ENCODE measurements around the gene ZNF570.
A peak's percentile ranks its signal among the peaks of the same experiment; 100 is the strongest.

Gene ZNF570

DNA sequence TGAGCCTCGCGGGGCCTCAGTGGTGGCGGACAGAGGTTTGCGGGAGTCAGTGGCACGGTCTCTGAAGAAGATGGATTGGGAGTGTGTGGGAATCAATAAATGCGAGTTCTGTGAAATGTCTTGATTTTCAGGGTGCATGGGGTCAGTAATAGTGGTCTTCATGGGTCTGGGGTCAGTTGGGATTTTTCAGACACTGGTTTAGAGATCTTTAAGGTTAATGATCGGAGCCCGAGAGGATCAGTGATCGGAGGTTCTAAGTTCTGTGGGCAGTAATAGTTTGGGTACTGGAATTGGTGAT lies 38.0 kb downstream of the ZNF570 start (continued):
- 0 out of 2 replicates have a peak, but pooled peaks have one; percentile 6 for TF ChIP-seq ZNF416 (tag by site-specific recombination; IDR thresholded peaks at IDR 0.05)
- TF ChIP-seq, protein P1, sequence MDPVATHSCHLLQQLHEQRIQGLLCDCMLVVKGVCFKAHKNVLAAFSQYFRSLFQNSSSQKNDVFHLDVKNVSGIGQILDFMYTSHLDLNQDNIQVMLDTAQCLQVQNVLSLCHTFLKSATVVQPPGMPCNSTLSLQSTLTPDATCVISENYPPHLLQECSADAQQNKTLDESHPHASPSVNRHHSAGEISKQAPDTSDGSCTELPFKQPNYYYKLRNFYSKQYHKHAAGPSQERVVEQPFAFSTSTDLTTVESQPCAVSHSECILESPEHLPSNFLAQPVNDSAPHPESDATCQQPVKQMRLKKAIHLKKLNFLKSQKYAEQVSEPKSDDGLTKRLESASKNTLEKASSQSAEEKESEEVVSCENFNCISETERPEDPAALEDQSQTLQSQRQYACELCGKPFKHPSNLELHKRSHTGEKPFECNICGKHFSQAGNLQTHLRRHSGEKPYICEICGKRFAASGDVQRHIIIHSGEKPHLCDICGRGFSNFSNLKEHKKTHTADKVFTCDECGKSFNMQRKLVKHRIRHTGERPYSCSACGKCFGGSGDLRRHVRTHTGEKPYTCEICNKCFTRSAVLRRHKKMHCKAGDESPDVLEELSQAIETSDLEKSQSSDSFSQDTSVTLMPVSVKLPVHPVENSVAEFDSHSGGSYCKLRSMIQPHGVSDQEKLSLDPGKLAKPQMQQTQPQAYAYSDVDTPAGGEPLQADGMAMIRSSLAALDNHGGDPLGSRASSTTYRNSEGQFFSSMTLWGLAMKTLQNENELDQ (tag by site-specific recombination; IDR thresholded peaks at IDR 0.05; ENCODE audit: low read depth) = no peak
- no peak for TF ChIP-seq ZEB2 (tag by site-specific recombination; IDR thresholded peaks at IDR 0.05)
- TF ChIP-seq, protein P2, sequence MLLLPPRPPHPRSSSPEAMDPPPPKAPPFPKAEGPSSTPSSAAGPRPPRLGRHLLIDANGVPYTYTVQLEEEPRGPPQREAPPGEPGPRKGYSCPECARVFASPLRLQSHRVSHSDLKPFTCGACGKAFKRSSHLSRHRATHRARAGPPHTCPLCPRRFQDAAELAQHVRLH (tag by site-specific recombination; IDR thresholded peaks at IDR 0.05) = no peak
- TF ChIP-seq ZNF155 (tag by site-specific recombination; IDR thresholded peaks at IDR 0.05) = 0 out of 2 replicates have a peak, but pooled peaks have one; percentile 58
- TF ChIP-seq ZNF214 (tag by site-specific recombination; IDR thresholded peaks at IDR 0.05; ENCODE audit: borderline replicate concordance) = no peak
- TF ChIP-seq ZNF174 (tag by site-specific recombination; IDR thresholded peaks at IDR 0.05) = no peak
- TF ChIP-seq ZSCAN16 (tag by site-specific recombination; IDR thresholded peaks at IDR 0.05) = no peak
- TF ChIP-seq KLF16 (tag by site-specific recombination; IDR thresholded peaks at IDR 0.05) = 0 out of 2 replicates have a peak, but pooled peaks have one; percentile 3

DNA sequence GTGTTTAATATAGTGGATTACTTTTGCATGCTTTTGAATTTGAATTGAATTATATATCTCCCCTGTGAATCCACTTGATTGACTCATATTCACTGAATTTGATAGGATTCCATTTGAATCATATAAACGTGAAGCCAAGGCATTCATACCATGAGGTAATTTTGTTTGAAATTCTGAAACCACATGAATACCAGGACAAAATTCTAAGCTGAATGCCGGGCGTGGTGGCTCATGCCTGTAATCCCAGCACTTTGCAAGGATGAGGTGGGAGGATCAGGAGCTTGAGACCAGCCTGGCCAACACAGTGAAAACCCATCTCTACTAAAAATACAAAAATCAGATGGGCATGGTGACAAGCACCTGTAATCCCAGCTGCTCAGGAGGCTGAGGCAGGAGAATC lies 42.0 kb downstream of the ZNF570 start:
- ChIA-PET CTCF (no interaction called here), POLR2A (interaction anchor here (0.6 kb wide), 1 partner anchor 1029 kb away, joined by 4 read pairs; no protein-coding TSS in a partner anchor)
- Histone ChIP-seq H3K9me3 (ENCODE audit: control insufficient read depth, insufficient read depth, low read depth, low read length) (no peaks in the 10 kb centered on the region; the same call in 1 of the 2 replicates), H3K36me3 (ENCODE audit: control insufficient read depth in 2 of 2, insufficient read depth in 1 of 2, low read length in 2 of 2) (peaks cover 66 to 73% of the 10 kb centered on the region in 2 experiments), H3K4me1 (ENCODE audit: control insufficient read depth, insufficient read depth, low read length) (no peaks in the 10 kb centered on the region), H3K4me3 (ENCODE audit: low read depth, low read length) (no peak overlapping the region), H3K27ac (ENCODE audit: extremely low read depth, low read depth, low read length) (no peak overlapping the region)
- TF ChIP-seq ZNF791 (tag by site-specific recombination; IDR thresholded peaks at IDR 0.05) (no peak), ZFP37 (tag by site-specific recombination; IDR thresholded peaks at IDR 0.05) (no peak), GLIS1 (tag by site-specific recombination; IDR thresholded peaks at IDR 0.05) (no peak), SP2 (tag by site-specific recombination; IDR thresholded peaks at IDR 0.05) (no peak), MYNN (tag by site-specific recombination; IDR thresholded peaks at IDR 0.05; ENCODE audit: borderline replicate concordance) (no peak), ZNF624 (tag by site-specific recombination; IDR thresholded peaks at IDR 0.05) (no peak), ZNF433 (tag by site-specific recombination; IDR thresholded peaks at IDR 0.05; ENCODE audit: low read depth) (no peak), TRIM28 (IDR thresholded peaks at IDR 0.05; ENCODE audit: borderline replicate concordance, low read length) (no peak)
- TF ChIP-seq, protein P3, sequence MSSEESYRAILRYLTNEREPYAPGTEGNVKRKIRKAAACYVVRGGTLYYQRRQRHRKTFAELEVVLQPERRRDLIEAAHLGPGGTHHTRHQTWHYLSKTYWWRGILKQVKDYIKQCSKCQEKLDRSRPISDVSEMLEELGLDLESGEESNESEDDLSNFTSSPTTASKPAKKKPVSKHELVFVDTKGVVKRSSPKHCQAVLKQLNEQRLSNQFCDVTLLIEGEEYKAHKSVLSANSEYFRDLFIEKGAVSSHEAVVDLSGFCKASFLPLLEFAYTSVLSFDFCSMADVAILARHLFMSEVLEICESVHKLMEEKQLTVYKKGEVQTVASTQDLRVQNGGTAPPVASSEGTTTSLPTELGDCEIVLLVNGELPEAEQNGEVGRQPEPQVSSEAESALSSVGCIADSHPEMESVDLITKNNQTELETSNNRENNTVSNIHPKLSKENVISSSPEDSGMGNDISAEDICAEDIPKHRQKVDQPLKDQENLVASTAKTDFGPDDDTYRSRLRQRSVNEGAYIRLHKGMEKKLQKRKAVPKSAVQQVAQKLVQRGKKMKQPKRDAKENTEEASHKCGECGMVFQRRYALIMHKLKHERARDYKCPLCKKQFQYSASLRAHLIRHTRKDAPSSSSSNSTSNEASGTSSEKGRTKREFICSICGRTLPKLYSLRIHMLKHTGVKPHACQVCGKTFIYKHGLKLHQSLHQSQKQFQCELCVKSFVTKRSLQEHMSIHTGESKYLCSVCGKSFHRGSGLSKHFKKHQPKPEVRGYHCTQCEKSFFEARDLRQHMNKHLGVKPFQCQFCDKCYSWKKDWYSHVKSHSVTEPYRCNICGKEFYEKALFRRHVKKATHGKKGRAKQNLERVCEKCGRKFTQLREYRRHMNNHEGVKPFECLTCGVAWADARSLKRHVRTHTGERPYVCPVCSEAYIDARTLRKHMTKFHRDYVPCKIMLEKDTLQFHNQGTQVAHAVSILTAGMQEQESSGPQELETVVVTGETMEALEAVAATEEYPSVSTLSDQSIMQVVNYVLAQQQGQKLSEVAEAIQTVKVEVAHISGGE (tag by site-specific recombination; conservative IDR thresholded peaks at IDR 0.05; ENCODE audit: low read depth) = no peak
- TF ChIP-seq, protein P4, sequence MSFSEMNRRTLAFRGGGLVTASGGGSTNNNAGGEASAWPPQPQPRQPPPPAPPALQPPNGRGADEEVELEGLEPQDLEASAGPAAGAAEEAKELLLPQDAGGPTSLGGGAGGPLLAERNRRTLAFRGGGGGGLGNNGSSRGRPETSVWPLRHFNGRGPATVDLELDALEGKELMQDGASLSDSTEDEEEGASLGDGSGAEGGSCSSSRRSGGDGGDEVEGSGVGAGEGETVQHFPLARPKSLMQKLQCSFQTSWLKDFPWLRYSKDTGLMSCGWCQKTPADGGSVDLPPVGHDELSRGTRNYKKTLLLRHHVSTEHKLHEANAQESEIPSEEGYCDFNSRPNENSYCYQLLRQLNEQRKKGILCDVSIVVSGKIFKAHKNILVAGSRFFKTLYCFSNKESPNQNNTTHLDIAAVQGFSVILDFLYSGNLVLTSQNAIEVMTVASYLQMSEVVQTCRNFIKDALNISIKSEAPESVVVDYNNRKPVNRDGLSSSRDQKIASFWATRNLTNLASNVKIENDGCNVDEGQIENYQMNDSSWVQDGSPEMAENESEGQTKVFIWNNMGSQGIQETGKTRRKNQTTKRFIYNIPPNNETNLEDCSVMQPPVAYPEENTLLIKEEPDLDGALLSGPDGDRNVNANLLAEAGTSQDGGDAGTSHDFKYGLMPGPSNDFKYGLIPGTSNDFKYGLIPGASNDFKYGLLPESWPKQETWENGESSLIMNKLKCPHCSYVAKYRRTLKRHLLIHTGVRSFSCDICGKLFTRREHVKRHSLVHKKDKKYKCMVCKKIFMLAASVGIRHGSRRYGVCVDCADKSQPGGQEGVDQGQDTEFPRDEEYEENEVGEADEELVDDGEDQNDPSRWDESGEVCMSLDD (tag by site-specific recombination; IDR thresholded peaks at IDR 0.05) = no peak

Measured in HEK293 (cell line).